Measurements from ENCODE around the gene ATP5PO.

GRCh38 chr21:33944185-33944763, 28.7 kb upstream of the ATP5PO start:
- TF ChIP-seq CTCF (optimal IDR thresholded peaks at IDR 0.05 in 1 of 3, IDR thresholded peaks at IDR 0.05 in 1 of 3, conservative IDR thresholded peaks at IDR 0.05 in 1 of 3; ENCODE audit: extremely low read depth in 1 of 3, insufficient read depth in 2 of 3, low read length in 3 of 3) (no peak), EZH2 (IDR thresholded peaks at IDR 0.05; ENCODE audit: low read length) (no peak)
